Hematopoietic multipotent progenitor cell treated with erythropoietin and hydrocortisone succinate and interleukin-3 and kit ligand, for 15 days (in vitro differentiated cells): ENCODE measurements around the gene PPP1R37.

Experiments
- DNase-seq: peaks from one replicate; pipeline ENCODE4 v3.0.0-alpha.2; 2015; ENCODE audit warnings: low spot score

Gene PPP1R37

DNA sequence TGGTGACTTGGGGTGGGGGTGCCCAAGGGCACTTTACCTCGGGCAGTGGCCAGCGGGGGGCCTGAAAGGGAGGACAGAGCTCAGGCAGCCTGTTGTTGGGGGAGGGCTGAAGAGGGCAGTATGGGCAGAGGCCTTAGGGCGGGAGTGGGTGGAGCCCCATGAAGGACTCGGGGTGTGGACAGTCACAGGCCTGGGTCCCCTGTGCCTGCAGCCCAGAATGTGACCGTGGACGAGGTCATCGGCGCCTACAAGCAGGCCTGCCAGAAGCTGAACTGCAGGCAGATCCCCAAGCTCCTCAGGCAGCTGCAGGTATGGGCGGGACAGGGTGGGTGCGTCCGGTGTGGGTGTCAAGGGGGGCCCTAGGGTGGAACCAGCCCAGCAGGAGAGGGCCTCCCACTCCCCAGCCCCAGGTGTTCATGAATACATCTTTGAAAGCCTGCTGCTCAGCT, 45.3 kb downstream of the PPP1R37 start:
- no peak for DNase-seq

DNA sequence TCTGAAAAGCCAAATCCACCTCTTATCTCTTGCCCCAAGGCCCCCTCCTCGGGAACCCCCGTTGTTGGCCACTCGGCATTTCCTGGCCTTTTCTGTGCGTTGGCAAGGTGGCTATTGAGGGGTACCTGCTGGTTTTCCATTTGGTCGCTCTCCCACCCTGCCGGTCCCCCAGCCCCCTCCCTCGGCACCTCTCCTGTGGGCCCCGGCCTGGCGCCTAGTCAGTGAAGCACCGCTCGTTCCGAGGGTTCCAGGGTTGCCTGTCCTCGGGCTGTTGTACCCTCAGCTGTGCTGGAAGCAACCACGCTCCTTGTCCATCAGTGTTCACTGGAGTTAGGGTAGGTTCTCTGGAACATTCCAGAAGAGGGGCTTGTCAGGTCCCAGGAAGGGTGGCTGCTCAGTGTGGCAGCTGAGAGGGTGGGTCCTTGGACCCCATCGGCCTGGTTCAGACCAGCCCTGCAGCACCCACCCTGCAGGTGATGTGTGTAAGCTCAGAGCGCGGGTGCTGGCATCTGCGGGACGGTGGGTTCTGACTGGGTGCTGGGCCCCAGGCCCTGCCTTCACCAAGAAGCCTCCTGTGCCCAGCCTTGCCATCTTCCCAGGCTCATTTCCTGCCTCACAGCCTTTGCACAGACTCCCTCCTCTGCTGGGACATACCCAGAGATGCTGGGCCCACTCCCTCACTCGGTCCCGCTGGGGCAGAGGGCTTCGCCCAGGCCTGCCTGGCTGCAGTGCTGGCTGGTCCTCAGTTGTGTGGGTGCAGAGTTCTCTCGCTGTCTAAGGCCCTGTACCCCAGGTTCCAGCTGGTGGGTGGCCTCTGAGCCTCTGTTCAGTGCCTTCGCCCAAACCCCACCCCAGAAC, 46.5 kb downstream of the PPP1R37 start:
- no peak for DNase-seq

DNA sequence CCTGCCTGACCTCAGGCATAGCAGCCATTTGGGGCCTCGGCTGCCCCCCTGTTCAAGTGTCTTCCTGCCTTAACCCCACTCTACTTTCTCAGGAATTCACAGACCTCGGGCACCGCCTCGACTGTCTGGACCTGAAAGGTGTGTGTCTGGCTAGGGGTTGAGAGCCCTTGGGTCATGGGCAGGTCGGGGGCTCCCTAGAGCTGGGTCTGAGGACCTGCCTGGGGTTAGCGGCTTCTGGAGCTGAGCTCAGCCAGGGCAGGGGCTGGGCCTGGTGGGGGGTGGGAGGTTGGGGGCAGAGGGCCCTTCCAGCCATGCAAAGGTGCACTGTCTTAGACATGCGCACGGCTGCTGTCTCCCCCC, 47.1 kb downstream of the PPP1R37 start:
- DNase-seq: no peak

DNA sequence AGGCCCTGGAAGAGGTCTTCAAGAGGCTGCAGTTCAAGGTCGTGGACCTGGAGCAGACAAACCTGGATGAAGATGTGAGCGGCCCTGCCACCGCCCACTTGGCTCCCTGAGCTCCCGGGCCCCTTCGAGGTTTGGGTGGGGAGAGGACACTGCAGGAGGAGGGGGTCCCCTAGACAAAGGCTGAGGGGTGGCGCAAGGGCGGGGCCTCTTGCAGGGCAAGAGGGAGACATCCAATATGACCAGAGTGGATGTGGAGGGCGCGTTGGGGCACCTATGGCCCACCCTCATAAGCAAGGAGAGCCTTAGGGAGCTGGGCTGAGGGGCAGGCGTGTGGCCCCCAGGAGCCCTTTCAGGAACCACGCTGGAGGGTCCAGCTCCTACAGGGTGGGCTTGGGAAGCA, 47.6 kb downstream of the PPP1R37 start:
- DNase-seq: no peak

DNA sequence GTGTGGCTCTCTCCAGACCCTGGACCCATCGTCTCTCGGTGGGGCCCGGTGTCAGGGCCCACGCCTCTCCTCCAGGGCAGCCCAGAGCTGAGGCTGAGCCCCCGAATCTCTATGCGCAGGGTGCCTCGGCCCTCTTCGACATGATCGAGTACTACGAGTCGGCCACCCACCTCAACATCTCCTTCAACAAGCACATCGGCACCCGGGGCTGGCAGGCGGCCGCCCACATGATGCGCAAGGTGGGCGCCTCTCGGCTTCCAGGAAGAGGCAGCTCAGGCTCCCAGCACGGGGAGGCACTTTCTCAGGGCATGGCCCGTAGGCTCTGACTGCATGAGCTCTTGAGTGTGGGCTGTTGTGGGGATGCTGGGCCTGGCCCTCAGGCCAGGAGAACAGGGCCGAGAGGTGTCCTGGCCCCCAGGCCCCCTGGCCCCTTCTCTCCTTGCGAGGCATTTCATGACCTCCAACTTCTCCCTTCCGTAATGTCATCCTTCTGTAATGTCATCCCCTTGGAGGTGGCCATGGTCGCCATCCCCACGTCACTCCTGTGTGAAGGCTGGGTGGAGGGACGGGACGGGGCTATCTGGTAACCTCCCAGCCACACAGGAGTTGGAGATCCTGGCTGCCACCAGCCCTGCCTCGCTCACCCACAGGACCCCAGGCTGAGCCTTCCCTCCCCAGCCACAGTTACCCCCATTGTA, 48.4 kb downstream of the PPP1R37 start:
- no peak for DNase-seq

DNA sequence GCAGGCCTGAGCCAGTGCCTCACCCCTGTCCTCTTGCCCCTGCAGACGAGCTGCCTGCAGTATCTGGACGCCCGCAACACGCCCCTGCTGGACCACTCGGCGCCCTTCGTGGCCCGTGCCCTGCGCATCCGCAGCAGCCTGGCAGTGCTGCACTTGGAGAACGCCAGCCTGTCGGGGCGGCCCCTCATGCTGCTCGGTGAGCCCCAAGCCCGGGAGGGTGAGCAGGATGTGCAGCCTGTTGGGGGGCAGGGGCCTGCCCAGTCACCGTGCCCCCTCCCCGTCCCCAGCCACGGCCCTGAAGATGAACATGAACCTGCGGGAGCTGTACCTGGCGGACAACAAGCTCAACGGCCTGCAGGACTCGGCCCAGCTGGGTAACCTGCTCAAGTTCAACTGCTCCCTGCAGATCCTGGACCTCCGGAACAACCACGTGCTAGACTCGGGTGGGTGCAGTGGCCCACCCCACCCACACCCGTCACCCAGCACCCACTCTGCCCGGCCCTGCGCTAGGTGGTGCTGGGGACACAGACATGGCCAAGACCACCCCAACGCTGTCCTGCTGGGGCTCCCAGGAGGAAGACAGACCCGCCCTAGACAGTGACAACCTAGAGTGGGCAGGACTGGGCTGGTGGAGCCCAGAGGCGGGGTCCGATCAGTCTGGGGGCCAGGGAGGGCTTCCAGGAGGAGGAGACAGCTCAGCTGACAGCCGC, 49.2 kb downstream of the PPP1R37 start:
- no peak for DNase-seq

DNA sequence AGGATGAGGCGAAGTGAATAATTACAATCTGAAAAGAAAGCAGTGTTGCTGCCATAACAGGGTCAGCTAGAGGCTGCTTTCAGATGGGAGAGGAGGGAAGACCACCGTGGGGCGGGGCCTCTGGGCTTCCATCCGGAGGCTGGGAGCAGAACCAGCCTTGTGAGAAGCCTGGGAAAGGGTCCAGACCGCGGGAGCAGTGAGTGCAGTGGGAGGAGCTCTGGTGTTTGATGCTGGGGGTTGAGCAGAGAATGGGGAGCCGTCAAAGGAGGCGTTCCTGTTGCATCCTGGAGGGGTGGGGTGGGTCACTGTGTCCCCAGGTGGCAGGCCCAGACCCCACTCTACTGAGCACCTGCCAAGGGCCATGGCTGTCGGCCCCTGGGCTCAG, 49.7 kb downstream of the PPP1R37 start:
- DNase-seq: no peak

DNA sequence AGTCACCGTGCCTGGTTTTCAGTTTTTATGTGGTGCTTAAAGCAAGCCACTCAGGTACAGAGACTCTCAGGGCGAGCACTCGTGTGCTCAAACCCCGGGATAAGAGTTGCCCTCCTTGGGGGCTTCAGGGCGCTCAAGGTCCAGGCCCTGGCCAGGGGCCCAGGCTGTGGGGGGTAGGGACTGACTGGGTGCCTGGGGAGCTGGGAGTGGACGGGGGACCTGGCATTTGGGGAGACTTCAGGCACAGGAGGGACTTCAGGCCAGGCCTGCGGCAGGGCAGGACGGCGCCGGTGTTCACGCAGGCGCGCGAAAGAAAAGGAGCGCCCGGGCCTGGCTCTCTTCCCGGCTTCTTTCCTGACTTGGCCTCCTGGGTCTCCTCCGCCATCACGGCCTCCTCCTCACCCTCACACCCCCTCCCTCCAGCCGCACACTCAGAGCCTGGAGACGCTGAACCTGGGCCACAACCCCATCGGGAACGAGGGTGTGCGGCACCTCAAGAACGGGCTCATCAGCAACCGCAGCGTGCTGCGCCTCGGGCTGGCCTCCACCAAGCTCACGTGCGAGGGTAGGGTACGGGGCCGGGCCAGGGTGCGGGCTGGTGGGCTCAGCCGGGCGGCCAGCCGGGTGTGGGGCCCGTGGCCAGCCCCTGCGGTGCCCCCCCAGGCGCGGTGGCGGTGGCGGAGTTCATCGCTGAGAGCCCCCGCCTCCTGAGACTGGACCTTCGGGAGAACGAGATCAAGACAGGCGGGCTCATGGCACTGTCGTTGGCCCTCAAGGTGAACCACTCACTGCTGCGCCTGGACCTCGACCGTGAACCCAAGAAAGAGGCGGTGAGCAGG, 51.7 kb downstream of the PPP1R37 start:
- DNase-seq: no peak

DNA sequence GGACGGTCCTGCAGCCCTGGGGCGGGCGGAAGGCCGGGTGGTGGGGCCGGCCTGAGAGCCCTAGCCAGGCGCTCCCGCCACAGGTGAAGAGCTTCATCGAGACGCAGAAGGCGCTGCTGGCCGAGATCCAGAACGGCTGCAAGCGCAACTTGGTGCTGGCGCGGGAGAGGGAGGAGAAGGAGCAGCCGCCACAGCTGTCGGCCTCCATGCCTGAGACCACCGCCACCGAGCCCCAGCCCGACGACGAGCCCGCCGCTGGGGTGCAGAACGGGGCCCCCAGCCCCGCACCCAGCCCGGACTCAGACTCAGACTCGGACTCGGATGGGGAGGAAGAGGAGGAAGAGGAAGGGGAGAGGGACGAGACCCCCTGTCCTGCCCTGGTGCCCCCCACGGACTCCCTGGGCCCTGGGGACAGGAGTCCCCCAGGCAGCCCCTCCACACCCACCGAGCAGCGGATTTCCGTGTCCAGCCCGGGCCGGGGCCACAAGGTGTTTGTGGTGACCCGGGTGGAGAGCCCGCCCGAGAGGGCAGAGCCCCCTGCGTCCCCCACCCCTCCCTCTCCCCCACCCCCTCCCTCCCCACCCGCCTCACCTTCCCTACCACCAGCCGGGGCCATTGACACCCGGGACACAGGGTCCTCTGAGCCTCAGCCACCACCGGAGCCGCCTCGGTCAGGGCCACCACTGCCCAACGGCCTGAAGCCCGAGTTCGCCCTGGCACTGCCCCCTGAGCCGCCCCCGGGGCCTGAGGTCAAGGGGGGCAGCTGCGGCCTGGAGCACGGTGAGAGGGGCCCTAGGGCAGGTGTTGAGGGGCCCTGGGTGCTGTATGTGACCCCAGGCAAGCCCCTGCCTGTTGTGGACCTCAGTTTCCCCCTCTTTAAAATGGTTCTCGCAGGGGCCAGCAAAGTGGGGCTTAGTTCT, 52.6 kb downstream of the PPP1R37 start:
- DNase-seq: no peak

DNA sequence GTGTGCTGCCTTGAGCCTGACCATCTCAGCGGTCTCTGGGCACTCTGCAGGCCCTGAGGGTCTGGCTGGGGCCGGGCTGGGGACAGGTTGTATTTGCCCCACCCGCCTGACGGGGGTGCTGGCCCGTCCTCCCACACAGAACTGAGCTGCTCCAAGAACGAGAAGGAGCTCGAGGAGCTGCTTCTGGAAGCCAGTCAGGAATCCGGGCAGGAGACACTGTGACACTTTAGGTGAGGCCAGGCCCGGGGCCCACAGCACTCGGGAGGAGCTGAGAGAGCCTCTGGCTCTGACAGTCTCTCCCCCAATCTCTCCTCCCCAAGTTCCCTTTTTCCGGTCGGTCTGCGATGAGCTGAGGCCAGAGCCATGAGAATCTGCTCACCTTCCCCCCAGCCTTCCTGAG, 53.3 kb downstream of the PPP1R37 start:
- no peak for DNase-seq

DNA sequence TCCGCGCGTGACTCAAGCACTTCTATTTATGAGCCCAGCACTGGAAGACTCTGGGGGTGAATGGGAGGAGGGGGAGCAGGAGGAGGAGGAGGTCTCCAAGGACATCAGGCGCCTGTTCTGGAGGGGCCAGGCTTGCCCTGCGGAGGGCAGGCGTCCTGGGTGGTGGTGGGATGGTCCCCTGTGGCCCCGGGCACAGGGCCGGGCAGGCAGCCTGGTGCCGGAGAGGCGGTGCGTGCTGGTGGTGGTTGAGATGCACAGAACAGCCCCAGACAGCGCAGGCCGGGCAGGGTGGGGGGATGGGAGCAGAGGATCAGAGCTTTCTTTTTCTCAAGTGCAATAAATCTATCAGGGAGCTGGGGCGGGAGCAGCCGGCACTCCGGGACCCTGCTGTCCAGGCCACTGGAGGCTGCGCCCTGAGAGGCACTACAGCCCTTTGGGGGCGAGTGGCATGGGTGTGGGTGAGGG, 53.8 kb downstream of the PPP1R37 start:
- DNase-seq: no peak

DNA sequence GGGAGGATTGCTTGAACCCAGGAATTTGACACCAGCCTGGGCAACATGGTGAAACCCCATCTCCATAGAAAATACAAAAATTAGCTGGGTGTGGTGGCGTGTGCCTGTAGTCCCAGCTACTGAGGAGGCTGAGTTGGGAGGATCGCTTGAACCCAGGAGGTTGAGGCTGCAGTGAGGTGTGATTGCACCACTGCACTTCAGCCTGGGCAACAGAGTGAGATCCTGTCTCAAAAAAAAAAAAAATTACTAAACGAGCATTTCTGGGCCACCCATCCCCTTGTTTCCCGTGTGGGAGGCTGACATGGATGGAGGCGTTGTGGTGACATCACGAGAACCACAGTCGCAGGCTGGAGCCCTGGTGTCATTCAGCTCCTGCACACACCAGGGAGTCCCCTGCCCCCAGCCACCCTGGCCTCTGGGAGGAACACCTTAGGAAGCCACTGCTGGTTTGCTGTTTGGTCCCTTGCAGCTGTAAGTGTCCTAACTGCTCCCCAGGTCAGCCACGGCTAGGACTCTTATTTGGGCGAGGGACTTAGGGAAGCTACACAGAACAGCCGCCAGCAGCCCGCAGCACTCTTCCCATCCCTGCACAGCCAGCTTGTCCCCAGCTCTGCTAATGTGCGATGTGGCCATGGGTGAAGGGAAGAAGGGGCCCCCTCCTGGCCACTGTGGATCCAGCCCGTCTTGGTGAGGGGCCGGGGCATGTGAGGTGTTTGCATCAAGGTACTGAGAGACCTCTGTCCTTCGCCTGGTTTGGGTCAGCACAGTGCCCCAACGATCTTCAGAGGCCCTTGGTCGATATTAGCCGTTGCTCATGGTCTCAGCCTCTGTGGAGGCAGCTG, 55.1 kb downstream of the PPP1R37 start:
- DNase-seq: no peak

DNA sequence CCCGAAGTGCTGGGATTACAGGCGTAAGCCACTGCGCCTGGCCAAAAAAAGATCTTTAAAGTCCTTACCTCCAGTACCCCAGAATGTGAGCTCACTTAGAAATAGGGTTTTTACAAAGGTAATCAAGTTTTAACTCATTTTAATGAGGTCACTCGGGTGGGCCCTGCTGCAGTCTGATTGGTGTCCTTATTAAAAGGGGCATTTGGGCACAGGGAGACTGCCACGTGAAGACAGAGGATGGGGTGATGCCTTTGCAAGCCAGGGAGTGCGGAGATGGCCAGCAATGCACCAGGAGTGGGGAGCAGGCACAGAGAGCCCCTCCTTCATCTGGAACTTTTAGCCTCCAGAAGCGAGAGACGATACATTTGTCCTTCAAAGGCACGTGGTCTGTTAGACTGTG, 56.1 kb downstream of the PPP1R37 start:
- no peak for DNase-seq

DNA sequence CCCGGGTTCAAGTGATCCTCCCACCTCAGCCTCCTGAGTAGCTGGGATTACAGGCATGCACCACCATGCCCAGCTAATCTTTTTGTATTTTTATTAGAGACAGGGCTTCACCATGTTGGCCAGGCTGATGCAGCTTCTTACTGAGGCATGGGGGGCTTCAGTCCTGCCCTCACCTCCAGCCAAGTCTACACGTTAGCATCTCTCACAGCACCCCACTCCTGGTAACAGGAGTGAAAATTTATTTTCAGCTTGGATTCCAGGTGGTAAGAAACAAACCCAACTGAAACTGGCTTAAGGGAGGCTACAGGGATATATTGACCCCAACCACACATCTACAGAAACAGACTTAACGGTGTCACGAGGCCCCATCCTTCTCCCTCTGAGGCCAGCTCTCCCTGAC, 57.2 kb downstream of the PPP1R37 start:
- no peak for DNase-seq

DNA sequence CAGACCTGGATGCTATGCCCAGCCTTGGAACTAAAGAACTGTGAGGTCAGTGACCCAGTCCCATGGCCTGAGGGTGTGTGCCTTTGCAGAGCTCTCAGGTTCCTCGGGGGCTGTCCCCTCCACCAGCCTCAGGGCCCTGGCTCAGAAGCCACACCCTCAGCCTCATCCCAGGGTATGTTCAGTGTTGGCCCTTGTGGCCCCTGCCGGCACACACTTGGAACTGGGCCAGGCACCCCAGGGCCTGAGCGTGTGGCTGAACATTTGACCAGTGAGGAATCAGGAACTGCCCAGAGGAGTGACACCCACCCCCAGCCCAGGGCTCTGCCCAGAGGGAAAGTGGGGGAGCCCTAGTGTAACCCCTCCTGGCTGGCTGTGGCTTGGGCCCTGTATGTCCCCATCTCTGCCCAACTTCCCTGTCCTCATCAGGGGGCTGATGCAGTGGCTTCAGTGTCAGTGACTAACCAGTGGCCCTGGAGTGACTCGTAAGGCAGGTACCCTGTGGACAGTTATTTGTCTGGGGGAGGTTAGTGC, 57.8 kb downstream of the PPP1R37 start:
- DNase-seq: no peak

DNA sequence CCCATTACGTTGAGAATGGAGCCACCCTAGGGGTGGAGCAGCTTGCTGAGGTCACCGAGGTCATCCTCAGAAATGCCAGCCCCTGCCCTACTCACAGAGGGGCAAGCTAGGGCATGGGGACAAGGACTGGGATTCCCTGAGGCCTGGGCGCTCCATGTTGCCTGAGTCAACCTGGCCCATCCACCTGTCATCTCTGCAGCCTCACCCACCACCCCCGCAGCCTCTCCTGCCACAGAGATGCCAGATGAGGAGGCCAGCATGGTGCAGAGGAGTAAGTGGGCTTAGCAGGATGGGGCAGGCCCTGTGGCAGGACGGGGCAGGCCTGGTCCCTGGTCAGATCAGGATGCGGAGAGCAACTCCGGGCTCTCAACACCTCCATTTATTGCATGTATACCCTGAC, 58.3 kb downstream of the PPP1R37 start:
- DNase-seq: no peak

DNA sequence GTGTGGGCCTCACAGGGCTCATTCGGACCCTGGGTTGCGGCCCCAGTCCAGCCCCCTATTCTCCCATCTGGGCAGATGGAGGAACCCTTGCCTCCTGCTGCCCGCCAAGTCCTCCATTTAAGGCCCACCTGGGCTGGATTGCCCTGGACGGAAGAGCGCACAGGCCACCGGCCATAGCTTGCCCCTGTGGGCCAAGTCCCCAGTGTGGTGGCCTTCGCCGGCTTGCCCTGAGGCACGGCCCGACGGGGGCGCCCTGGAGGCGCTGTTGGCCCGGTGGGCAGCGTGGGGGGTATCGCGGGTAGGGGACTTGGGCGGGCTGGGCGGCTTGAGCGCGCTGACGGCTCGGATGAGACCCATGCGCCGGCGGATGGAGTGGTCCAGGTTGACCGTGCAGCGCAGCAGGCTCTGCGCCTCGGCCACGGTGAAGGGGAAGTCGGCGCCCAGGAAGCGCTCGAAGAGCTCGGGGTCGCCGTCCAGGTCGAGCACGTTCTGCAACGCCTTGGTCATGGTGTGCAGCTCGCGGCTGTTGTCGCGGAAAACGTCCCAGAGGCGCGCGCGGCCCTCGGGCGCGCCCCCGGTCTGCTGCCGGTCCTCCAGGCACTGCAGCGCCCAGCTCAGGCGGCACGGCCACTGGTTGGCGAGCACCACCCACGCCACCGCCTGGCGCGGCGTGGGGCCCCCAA, 59.0 kb downstream of the PPP1R37 start:
- DNase-seq: no peak

DNA sequence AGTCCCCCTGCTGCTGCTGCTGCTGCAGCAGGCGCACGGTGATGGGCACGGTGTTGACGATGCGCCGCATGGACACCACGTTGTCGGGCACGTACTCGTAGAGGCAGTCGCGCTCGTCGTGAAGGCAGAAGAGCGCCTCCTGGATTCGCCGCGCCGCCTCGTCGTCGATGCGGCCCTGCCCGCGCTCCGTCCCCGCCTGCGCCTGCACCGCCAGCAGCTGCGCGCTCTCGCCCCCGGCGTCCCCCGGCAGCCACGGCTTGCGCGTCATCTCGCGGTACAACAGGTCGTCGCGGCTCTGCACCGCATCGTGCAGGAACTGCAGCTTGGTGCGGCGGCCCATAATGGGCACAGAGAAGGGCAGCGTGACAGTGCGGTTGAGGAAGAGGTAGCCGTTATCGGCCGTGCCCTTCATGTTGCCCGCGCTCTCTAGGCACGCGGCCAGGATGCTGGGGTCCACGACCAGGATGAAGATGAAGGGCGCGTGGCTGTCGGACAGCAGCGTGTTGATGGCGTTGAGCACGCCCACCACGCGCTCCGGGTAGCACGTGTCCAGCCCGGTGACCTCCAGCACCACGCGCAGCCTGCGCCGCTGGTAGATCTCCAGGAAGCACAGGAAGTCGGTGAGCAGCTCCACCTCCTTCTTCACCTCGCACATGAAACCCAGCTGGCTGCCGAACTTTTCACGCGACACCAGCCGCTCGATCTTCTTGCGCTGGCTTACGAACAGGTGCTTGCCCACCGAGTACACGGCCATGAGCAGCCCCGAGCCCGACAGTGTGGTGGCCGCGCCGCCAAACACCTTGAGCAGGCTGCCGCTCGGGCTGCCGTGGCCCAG, 59.7 kb downstream of the PPP1R37 start:
- no peak for DNase-seq
